ENCODE data around the gene ZFP92.
"Not testable (repeated sequence)": the region's sequence is repeated elsewhere in the genome, so short reads cannot be mapped to it uniquely, and the experiment has no call there.

The ZFP92 gene

GRCh38 chrX:153411255-153411987, at the start of gene ZFP92:
Gene ZFP92 (plus strand): TSS chrX:153411472. CDS start chrX:153418323, 6,851 bp downstream.
- no peak for DNase-seq (ENCODE audit: low read depth, low spot score)

GRCh38 chrX:153361781-153362397, 49.4 kb upstream of the ZFP92 start:
- no peak for DNase-seq (ENCODE audit: low read depth, low spot score)

- DNase-seq (ENCODE audit: low read depth, low spot score), result no peak
These were observed 45.6 kb upstream of the ZFP92 start for GRCh38 chrX:153365670-153366069.

- no peak for DNase-seq (ENCODE audit: low read depth, low spot score)
These were observed 45.2 kb upstream of the ZFP92 start for GRCh38 chrX:153366119-153366518.

GRCh38 chrX:153366878-153367538, 44.3 kb upstream of the ZFP92 start:
- no peak for DNase-seq (ENCODE audit: low read depth, low spot score)

- no peak for DNase-seq (ENCODE audit: low read depth, low spot score)
These were observed 40.8 kb upstream of the ZFP92 start for GRCh38 chrX:153370293-153371055.

- DNase-seq (ENCODE audit: low read depth, low spot score), result no peak
These were observed 40.0 kb upstream of the ZFP92 start for GRCh38 chrX:153371256-153371655.

- DNase-seq (ENCODE audit: low read depth, low spot score), result no peak
These were observed 38.3 kb upstream of the ZFP92 start for GRCh38 chrX:153372949-153373348.

GRCh38 chrX:153374426-153374825, 36.8 kb upstream of the ZFP92 start:
- DNase-seq (ENCODE audit: low read depth, low spot score), result no peak

GRCh38 chrX:153375571-153375970, 35.7 kb upstream of the ZFP92 start:
- no peak for DNase-seq (ENCODE audit: low read depth, low spot score)

- no peak for DNase-seq (ENCODE audit: low read depth, low spot score)
These were observed 33.5 kb upstream of the ZFP92 start for GRCh38 chrX:153377727-153378126.

GRCh38 chrX:153378607-153379006, 32.7 kb upstream of the ZFP92 start:
- DNase-seq (ENCODE audit: low read depth, low spot score), result no peak

GRCh38 chrX:153379508-153379907, 31.8 kb upstream of the ZFP92 start:
- no peak for DNase-seq (ENCODE audit: low read depth, low spot score)

GRCh38 chrX:153379971-153380581, 31.2 kb upstream of the ZFP92 start:
- no peak for DNase-seq (ENCODE audit: low read depth, low spot score)

GRCh38 chrX:153380691-153381090, 30.6 kb upstream of the ZFP92 start:
- no peak for DNase-seq (ENCODE audit: low read depth, low spot score)

GRCh38 chrX:153381684-153382532, 29.4 kb upstream of the ZFP92 start:
- no peak for DNase-seq (ENCODE audit: low read depth, low spot score)

- no peak for DNase-seq (ENCODE audit: low read depth, low spot score)
These were observed 28.4 kb upstream of the ZFP92 start for GRCh38 chrX:153382563-153383482.

GRCh38 chrX:153384390-153384789, 26.9 kb upstream of the ZFP92 start:
- no peak for DNase-seq (ENCODE audit: low read depth, low spot score)

- not testable (repeated sequence) for DNase-seq (ENCODE audit: low read depth, low spot score)
These were observed 26.3 kb upstream of the ZFP92 start for GRCh38 chrX:153384973-153385372.

- no peak for DNase-seq (ENCODE audit: low read depth, low spot score)
These were observed 25.2 kb upstream of the ZFP92 start for GRCh38 chrX:153386097-153386496.

All from activated CD4-positive, CD25-positive, alpha-beta regulatory T cell treated with anti-CD3 and anti-CD28 coated beads, Interleukin-2, amount 50 U/mL, for 16 hours (primary cell).